ENCODE measurements around the gene NCAPD3.
"Not testable (repeated sequence)": the region's sequence is repeated elsewhere in the genome, so short reads cannot be mapped to it uniquely, and the experiment has no call there.

Gene NCAPD3

DNA sequence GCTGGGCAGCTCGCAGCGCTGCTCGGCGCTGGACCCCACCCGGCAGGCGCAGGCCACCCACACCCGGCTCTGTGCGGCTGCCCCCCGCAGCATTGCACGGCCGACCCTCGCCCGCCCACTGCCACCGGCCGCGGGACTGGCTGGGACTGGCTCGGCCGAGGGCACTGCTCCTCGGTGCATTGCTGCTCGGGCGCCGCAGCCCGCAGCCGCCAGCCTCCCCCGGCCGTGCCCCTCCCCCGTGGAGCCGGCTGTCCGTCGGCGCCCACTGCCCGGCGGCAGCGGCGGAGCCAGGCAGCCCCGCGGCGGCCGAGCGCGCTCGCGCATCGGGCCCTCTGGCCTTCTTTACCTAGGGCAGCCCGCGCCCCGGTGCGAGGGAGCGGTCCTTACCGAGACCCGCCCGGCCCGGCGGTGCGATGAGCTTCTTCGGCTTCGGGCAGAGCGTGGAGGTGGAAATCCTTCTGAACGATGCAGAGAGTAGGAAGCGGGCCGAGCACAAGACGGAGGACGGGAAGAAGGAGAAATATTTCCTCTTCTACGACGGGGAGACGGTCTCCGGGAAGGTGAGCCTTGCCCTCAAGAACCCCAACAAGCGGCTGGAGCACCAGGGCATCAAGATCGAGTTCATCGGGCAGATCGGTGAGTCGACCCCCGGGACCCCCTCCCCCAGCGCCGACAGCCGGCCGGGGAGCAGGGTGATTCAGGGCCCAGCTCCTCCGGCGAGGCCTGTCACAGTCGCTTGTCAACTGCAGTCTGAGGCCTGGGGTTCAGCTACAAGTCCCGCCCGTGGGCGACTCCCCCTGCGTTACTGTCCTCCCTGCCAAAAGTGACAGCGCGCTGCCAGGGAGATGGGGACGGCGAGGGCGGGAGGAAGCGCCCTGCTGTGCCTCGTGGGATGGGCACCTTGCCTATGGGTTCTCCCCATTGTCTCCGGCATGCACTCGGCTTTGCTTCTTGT, 1.2 kb upstream of the NCAPD3 start:
- no peak for DNase-seq (ENCODE audit: low read depth)

DNA sequence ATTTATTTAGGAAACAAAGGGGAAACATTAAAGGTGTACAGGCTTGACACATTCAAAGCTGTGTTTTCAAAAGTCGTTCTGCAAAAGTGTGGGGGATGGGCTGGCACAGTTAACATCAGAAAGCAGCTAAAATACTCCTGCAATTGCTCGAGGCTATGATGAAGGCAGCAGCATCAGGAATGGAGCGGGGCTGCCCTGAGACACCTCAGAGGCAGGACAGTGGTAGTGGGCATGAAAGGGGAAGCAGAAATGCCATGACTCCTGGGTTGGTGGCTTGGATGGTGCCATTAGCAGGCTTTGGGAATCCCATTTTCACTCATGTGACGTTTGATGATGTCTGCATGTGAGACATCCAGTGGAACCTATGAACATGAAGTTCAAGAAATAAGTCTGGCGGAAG, 646 bp downstream of the NCAPD3 start:
- no peak for DNase-seq (ENCODE audit: low read depth)

DNA sequence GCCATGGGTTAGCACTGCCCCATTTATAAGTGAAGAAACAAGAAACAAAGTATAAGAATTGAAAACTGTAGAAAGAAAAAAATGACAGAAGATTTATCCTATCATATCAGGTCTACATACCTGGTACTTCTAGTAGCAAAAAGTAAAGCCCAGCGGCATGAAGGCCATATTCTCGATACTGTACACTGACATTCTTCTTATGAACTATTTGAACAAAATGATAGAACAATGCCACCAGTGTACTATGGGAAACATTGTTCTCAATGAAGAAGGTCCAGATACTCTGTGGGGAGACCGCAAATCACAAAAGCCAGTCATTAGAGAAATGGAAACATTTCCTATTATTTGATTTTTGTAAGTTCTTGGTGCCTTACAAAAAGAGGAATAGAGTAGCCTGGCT, 7.0 kb downstream of the NCAPD3 start:
- no peak for DNase-seq (ENCODE audit: low read depth)

DNA sequence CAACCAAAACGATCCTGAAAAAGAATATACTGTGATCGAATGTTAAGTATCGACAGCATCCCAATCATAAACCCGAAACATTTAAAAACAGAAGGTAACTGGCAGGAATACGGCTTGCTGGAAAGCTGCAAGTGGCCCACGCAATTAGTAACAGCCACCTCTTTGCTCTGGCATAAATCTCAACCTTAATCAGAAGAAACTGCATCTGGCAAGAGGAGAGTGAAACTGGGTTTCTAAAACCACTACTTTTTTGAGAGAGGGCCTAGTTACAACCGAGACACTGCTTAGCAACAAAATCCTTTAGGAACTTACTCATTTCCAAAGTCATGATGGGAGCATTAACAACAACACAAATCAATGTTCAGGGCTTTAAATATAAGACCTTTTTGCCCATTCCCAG, 7.9 kb downstream of the NCAPD3 start:
- no peak for DNase-seq (ENCODE audit: low read depth)

DNA sequence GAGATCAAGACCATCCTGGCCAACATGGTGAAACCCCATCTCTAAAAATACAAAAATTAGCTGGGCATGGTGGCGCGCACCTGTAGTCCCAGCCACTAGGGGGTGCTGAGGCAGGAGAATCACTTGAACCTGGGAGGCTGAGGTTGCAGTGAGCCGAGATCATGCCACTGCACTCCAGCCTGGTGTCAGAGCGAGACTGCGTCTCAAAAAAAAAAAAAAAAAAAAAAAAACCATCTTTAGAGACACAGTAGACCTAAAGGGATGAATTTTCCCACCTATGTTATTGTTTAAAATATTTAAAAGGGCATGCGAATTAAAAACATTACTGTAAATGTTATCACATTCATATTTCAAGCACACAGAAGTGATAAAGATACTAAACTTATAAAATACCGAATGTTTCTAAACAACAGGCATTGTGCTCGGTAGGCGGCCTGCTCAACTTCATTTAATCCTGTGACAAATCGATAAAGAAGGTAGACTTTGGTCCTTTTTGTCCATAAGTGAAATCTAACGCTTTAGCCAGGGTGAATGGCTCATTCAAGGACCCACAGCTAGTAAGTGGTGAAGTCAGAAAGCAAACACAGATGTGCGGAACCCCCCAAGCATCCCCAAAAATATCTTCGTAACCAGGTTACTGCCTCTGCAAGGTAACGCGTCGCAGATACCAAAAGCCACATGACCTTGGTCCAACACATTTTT, 16.1 kb downstream of the NCAPD3 start:
- DNase-seq (ENCODE audit: low read depth), result no peak

DNA sequence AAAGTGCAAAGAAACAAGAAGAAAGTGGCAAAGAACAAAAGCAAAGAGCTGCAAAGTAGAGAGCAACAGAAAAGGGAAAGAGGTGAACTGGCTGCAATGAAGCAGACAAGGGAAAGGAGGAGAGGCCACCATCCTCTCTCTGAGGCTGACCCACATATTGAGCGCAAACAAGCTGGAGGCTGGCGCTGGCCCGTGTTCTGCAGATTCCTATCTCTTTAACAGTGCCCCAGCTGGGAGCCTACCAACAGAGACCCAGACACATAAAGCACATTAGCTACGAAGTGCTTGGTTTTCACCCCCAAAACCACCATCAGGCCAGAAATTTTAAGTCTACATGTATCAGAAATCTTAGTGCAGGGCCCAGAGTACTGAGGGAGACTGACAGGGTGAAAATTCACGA, 17.6 kb downstream of the NCAPD3 start:
- no peak for DNase-seq (ENCODE audit: low read depth)

DNA sequence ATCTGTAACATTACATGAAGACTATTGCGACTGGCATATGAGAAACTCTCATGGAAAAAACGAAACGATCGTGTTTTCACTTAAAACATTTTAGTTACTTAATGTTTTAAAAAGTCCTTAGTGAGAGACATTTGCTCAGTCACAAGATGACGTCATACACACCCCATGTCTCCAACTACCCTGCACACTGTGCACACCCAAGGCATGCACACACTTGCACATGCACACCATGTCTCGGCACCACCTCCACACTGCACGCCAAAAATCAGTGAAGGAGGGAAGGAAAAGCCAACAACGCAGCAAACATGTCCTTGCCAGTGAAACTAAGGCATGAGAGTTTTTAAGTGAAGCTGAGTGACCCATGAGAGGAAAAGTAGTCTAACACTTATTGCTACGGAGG, 18.0 kb downstream of the NCAPD3 start:
- no peak for DNase-seq (ENCODE audit: low read depth)

DNA sequence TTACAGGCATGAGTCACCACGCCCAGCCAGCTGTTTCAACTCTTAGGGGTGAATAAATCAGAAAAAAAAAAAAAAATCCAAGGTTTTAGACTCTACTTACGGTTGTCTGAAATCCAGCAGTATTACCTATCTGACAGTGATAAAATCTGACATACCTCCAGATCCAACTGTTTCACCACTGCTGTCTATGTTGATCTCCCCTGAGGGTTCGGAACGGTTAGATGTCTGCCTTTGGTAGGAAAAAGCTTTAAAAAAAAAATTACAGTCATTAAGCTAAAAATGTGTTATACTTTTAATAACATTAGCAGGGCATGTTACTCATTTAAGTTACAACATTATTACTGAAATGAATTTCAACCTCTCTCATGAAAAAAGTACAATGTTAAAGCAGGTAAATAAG, 21.1 kb downstream of the NCAPD3 start:
- DNase-seq (ENCODE audit: low read depth), result no peak

DNA sequence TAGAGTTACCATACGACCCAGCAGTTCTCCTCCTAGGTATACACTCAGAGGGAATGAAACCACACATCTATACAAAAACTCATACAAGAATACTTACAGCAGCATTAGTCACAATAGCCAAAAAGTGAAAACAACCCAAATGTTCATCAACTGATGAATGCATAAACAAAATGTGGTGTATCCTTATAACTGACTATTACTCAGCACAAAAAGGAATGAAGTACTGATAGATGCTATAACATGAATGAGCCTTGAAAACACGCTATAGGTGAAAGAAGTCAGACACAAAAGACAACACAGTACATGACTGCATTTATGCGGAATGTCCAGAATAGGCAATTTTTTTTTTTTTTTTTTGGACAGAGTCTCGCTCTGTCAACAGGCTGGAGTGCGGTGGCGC, 23.1 kb downstream of the NCAPD3 start:
- DNase-seq (ENCODE audit: low read depth), result no peak

DNA sequence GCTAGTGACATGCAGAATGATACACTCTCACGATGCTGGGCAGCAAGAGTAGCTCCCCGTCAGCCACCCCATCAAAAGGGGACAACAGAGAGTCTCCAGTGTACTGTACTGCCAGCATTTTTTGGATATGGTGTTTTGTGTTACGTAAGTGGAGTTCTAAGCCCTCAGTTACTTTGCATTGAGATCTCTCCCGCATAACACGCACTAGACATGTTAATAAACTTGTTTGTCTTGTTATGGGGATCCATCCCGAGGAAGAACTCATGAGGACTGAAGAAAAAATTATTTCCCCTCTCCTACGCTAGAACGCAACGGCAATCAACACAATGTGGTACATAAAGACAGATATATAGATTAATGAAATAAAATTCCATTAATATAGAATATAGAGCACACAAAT, 24.2 kb downstream of the NCAPD3 start:
- no peak for DNase-seq (ENCODE audit: low read depth)

DNA sequence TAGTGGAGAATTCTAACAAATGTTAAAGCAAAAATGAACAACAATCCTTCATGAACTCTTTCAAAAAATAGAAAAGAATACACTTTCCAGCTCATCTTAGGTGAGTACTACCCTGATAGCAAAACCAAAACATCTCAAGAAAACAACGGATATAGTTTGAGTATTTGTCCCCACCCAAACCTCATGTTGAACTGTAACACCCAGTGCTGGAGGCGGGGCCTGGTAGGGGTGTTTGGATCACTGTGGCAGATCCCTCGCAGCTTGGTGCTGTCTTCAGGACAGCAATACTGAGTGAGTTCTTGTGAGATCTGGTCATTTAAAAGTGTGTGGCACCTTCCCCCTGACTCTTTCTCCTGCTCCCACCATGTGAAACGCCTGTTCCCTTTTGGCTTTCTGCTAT, 27.0 kb downstream of the NCAPD3 start:
- DNase-seq (ENCODE audit: low read depth), result no peak

DNA sequence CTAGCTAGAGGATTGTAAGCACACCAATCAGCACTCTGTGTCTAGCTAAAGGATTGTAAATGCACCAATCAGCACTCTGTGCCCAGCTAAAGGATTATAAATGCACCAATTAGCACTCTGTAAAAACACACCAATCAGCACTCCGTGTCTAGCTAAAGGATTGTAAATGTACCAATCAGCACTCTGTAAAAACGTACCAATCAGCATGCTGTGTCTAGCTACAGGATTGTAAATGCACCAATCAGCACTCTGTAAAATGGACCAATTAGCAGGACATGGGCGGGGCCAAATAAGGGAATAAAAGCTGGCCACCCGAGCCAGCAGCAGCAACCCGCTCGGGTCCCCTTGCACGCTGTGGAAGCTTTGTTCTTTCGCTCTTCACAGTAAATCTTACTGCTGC, 35.7 kb downstream of the NCAPD3 start:
- DNase-seq (ENCODE audit: low read depth), result not testable (repeated sequence)

DNA sequence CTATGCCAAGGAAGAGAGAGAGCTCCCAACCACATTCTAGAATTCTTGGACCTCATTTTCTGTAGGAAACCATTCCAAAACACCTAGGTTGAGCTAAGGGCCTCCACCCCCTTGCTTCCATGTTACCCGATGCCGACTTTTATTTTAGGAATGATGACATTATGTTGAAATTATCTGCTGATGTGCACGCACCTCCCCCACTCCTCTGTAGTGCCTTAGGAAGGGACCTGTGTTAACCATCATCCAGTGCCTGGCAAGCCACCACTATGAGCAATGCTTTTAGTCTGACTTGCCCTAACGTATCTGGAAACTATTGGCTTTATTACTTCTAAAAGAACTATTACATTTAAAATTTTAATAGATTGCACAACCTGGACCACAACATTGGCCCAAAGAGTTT, 42.1 kb downstream of the NCAPD3 start:
- DNase-seq (ENCODE audit: low read depth), result no peak

DNA sequence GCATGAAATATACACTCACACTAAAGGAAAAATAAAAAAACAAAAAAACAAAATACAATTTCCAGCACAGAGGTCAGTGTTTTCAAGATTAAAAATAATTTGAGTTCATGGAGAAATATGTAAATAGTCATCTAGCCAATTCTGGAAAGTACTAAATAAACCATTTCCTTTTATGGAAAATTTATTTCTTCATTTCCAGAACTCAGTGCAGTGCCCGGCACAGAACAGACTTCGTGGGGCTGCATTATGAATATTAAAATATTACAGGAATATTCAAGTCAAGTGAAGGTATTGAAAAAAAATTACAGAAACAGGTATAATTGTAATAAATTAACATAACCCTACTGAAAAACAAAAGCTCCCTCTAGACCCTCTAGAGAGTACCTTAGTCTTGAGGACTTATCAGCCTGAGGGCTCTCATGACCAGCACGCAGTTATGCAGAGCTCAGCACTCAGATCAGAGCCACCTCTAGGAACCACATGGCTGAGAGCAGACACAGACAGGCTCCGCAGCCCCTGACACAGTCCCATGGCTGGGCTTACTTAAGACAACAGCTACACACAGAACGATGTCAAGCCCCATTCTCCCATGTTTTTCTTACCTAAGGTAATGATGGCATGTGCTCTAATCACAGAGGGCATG, 45.6 kb downstream of the NCAPD3 start:
- DNase-seq (ENCODE audit: low read depth), result no peak

DNA sequence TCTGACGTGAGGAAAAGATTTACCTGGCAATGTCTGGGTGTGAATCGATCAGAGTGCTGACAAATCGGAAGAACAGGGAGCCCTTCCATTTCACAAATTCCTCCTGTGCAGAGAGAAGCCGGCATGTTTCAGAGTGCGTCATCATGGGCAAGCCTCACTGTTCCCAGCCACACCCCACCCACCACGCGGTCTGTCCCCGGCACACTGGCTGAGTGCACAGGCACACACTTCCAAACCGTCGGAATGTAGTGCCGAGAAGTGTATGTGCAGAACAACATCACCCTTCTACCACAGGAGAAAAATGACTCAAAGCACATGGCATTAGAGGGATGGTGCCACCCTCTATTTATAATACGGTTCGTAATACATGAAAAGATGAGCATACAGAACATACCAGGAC, 47.5 kb downstream of the NCAPD3 start:
- no peak for DNase-seq (ENCODE audit: low read depth)

DNA sequence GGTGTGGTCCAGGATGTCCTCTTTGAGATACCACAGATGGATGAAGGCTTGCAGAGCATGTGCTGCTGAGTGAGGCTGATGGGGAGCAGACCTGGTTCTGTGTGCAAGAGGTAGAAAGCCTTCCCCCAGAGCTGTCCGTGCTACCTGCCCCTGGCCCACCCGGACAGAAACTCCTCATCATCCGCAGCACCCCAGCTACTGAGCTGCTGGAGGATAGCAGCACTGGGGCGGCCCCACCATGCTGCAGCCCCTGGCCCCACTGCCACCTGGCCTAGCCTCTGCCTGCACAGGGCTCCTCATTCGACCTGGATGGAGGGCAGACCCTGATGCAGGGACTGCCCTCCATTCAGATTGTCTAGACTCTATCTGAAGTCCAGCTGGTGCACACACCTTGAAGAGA, 50.5 kb downstream of the NCAPD3 start:
- DNase-seq (ENCODE audit: low read depth), result no peak

DNA sequence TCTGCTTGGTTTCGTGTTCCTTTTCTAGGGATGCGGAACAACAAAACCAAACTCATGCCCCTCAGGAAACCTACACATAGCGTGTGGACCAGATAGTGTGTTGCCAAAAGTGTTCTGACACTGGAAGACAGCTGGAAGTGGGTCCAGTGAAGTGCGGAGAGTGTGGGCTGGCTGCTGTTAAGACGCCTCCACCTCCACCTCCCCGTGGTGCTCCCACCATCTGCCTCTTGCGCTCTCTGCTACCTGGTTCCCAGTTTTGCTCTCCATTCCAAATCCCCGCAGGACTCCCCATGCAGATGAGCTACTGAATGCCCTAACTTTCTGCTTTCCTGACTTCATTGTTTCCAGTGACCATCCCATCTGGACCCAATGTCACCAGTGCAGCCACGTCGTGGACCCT, 51.8 kb downstream of the NCAPD3 start:
- DNase-seq (ENCODE audit: low read depth), result no peak

DNA sequence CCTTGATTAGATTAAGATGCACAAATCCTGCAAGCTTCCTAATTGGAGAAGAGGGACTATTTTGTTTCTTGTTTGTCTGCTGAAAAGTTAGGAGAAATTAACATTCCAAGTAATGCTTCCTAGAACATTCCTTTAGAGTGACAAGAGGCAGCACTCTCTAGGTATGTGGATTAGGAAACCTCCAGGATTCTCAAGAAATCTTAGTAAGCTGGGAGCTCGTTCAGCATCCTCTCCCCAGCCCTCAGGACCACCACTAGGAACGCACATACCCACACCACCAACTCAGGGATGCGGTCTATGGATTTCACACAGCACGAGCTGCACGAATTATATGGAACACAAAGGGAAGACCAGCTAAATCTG, 52.9 kb downstream of the NCAPD3 start:
- DNase-seq (ENCODE audit: low read depth), result no peak

DNA sequence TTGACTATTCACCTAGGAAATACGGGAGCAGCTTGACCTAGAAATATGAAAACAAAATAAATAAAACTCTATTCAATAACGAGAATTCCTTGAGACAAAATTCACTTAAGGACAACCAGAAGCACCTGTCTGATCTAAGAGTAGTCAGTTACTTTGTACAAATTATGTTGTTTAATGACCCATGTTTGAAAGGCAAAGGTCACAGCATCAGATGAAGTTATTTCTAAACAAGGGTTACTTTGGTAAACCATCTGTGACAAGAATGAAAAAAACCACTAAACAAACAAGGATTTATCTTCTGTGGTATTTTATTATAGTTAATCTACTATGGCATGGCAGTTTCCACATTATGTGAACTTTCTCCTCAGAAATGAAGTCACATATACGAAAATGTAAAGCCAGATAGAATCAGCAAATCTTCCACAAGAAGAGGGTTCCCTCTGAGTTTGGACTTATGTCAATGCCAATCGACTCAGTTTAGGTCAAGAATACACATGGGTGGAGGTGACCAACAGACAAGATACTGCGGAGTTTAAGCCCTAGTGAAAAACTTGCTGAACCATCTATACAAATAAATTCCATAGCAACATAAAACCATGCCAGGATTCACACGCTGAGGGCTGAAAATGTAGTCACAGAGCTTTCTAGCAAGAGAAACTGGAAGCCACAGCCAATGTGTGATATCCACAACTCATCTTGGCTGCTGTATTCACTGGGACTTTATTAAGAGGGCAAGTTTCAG, 53.4 kb downstream of the NCAPD3 start:
- no peak for DNase-seq (ENCODE audit: low read depth)

DNA sequence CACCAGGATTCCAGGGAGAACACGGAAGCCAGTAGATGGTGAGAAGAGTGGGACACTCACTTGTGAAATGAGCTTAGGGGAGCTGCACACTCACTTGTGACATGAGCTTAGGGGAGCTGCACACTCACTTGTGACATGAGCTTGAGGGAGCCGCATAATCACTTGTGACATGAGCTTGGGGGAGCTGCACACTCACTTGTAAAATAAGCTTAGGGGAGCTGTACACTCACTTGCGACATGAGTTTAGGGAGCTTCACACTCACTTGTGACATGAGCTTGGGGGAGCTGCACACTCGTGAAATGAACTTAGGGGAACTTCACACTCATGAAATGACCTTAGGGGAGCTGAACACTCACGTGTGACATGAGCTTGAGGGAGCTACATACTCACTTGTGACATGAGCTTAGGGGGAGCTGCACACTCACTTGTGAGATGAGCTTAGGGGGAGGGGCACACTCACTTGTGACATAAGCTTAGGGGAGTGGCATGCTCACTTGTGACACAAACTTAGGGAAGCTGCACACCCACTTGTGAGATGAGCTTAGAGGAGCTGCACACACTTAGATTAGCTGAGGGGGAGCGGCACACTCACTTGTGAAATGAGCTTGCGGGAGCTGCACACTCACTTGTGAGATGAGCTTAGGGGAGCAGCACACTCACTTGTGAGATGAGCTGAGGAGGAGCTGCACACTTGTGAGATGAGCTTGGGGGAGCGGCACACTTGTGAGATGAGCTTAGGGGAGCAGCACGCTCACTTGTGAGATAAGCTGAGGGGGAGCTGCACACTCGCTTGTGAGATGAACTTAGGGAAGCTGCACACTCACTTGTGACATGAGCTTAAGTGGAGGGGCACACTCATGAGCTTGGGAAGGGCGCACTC, 59.0 kb downstream of the NCAPD3 start:
- no peak for DNase-seq (ENCODE audit: low read depth)

DNA sequence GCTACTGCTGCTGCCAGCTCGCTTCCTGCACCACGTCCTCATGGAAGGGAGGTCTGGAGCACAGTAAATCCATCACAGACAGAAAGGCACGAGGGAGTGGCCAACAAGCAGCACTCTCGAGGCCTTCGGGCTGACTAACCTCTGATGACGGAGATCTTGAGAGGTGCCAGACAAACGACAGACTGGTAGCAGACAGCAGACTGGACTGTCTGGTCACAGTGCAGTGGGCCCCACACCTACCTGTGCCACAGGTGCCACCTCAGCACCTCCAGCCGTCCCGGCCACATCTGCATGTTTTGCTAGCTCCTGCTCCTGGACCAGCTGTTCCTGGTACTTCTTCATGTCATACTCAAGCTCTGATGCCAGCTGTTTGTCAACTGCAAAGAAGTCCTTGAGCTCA, 64.1 kb downstream of the NCAPD3 start:
- DNase-seq (ENCODE audit: low read depth), result no peak

Measured in HS-5 (cell line).